Measurements from ENCODE around the gene RBMX2. TPM values are rescaled to one million over a fixed set of nuclear protein-coding genes. Genes with fewer than 3 reads are reported as not detected.
"Not testable (repeated sequence)": the region's sequence is repeated elsewhere in the genome, so short reads cannot be mapped to it uniquely, and the experiment has no call there.

RBMX2 gene
- total RNA-seq, 2 donors from 2014 or later = 28.3 to 33.1 TPM

DNA sequence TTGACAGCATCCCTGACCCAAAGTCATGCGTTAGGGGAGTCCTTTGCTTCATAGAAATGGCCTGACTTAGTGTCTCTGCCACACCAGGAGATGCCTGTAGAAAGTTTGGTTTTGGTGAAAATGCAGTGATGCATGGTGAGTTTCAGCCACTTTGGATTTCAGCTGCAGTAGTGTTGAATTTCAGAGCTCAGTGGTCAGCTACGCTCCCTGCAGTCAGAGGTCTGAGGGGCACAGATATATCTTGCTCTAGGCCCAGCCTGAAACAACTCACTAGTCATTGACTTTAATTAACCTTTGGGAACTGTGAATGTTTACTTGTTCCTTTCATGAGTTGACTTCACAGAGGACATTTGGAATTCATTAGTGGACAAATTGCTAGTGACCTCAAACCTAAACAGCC, 17.5 kb downstream of the RBMX2 start:
- Histone ChIP-seq H3K36me3 (ENCODE audit: control insufficient read depth, insufficient read depth, low read length) (no peaks in the 10 kb centered on the region), H3K4me3 (ENCODE audit: low read length) (no peak overlapping the region), H3K9ac (ENCODE audit: extremely low read depth, low read length, poor library complexity, severe bottlenecking) (no peak overlapping the region), H3K27me3 (ENCODE audit: control insufficient read depth, insufficient read depth, low read length, poor library complexity, severe bottlenecking) (no peaks in the 10 kb centered on the region), H3K9me3 (ENCODE audit: control insufficient read depth, low read length) (no peaks in the 10 kb centered on the region), H3K4me1 (ENCODE audit: control insufficient read depth, insufficient read depth, low read length) (no peaks in the 10 kb centered on the region), H3K27ac (ENCODE audit: low read depth, low read length) (no peak overlapping the region)
- no peak overlapping the region for H3K4me3 Mint-ChIP-seq
- peaks cover 8% of the 10 kb centered on the region for H3K4me1 Mint-ChIP-seq
- no peak overlapping the region for H3K27ac Mint-ChIP-seq
- H3K9me3 Mint-ChIP-seq = peaks cover 45% of the 10 kb centered on the region
- TF ChIP-seq, protein P1, sequence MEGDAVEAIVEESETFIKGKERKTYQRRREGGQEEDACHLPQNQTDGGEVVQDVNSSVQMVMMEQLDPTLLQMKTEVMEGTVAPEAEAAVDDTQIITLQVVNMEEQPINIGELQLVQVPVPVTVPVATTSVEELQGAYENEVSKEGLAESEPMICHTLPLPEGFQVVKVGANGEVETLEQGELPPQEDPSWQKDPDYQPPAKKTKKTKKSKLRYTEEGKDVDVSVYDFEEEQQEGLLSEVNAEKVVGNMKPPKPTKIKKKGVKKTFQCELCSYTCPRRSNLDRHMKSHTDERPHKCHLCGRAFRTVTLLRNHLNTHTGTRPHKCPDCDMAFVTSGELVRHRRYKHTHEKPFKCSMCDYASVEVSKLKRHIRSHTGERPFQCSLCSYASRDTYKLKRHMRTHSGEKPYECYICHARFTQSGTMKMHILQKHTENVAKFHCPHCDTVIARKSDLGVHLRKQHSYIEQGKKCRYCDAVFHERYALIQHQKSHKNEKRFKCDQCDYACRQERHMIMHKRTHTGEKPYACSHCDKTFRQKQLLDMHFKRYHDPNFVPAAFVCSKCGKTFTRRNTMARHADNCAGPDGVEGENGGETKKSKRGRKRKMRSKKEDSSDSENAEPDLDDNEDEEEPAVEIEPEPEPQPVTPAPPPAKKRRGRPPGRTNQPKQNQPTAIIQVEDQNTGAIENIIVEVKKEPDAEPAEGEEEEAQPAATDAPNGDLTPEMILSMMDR (conservative IDR thresholded peaks at IDR 0.05) = no peak
- no peak for DNase-seq
- H3K36me3 Mint-ChIP-seq (ENCODE audit: low read depth) = peaks cover 3% of the 10 kb centered on the region
- 85% methylated on average over 2 of the region's 2 CpGs; no CpG with 5 or more reads in 1 of the 2 experiments for WGBS, 2 experiments (ENCODE audit: insufficient coverage in 1 of 2, insufficient read length in 1 of 2)
- H3K27me3 Mint-ChIP-seq (ENCODE audit: insufficient read depth) = no peaks in the 10 kb centered on the region

- H3K27me3 Mint-ChIP-seq (ENCODE audit: insufficient read depth) = no peaks in the 10 kb centered on the region
- no peak overlapping the region for H3K27ac ChIP-seq (ENCODE audit: low read depth, low read length)
- no peak overlapping the region for H3K4me3 ChIP-seq (ENCODE audit: low read length)
- WGBS, 2 experiments (ENCODE audit: insufficient coverage in 1 of 2, insufficient read length in 1 of 2) = 90 to 95% methylated on average over 3 to 6 of the region's 6 CpGs
- no peaks in the 10 kb centered on the region for H3K9me3 ChIP-seq (ENCODE audit: control insufficient read depth, low read length)
- H3K36me3 ChIP-seq (ENCODE audit: control insufficient read depth, insufficient read depth, low read length) = no peaks in the 10 kb centered on the region
- H3K9me3 Mint-ChIP-seq = peaks cover 36% of the 10 kb centered on the region
- no peaks in the 10 kb centered on the region for H3K4me1 Mint-ChIP-seq
- no peaks in the 10 kb centered on the region for H3K4me1 ChIP-seq (ENCODE audit: control insufficient read depth, insufficient read depth, low read length)
- DNase-seq = no peak
- H3K36me3 Mint-ChIP-seq (ENCODE audit: low read depth) = no peaks in the 10 kb centered on the region
- no peak overlapping the region for H3K9ac ChIP-seq (ENCODE audit: extremely low read depth, low read length, poor library complexity, severe bottlenecking)
- H3K4me3 Mint-ChIP-seq = no peak overlapping the region
- no peaks in the 10 kb centered on the region for H3K27me3 ChIP-seq (ENCODE audit: control insufficient read depth, insufficient read depth, low read length, poor library complexity, severe bottlenecking)
- no peak overlapping the region for H3K27ac Mint-ChIP-seq
- TF ChIP-seq, protein P1 (conservative IDR thresholded peaks at IDR 0.05) = no peak
Measured at GRCh38 chrX:130426531-130426930, 24.7 kb downstream of the RBMX2 start.

GRCh38 chrX:130429236-130429635, 27.4 kb downstream of the RBMX2 start:
- WGBS, 2 experiments (ENCODE audit: insufficient coverage in 1 of 2, insufficient read length in 1 of 2) = 91 to 100% methylated on average over 1 to 5 of the region's 5 CpGs
- not testable (repeated sequence) for H3K9ac ChIP-seq (ENCODE audit: extremely low read depth, low read length, poor library complexity, severe bottlenecking); H3K27ac Mint-ChIP-seq; H3K4me1 Mint-ChIP-seq; H3K27me3 Mint-ChIP-seq (ENCODE audit: insufficient read depth); H3K4me3 ChIP-seq (ENCODE audit: low read length); DNase-seq; H3K36me3 Mint-ChIP-seq (ENCODE audit: low read depth); H3K27ac ChIP-seq (ENCODE audit: low read depth, low read length); H3K36me3 ChIP-seq (ENCODE audit: control insufficient read depth, insufficient read depth, low read length); H3K9me3 ChIP-seq (ENCODE audit: control insufficient read depth, low read length); H3K27me3 ChIP-seq (ENCODE audit: control insufficient read depth, insufficient read depth, low read length, poor library complexity, severe bottlenecking); H3K4me1 ChIP-seq (ENCODE audit: control insufficient read depth, insufficient read depth, low read length); H3K4me3 Mint-ChIP-seq
- H3K9me3 Mint-ChIP-seq = peaks cover 27% of the 10 kb centered on the region

- Mint-ChIP-seq H3K4me1 (no peaks in the 10 kb centered on the region), H3K27ac (no peak overlapping the region), H3K4me3 (no peak overlapping the region), H3K36me3 (ENCODE audit: low read depth) (peaks cover 2% of the 10 kb centered on the region), H3K9me3 (peaks cover 44% of the 10 kb centered on the region), H3K27me3 (ENCODE audit: insufficient read depth) (peaks cover 6% of the 10 kb centered on the region)
- H3K9me3 ChIP-seq (ENCODE audit: control insufficient read depth, low read length) = no peaks in the 10 kb centered on the region
- H3K27ac ChIP-seq (ENCODE audit: low read depth, low read length) = no peak overlapping the region
- no peaks in the 10 kb centered on the region for H3K4me1 ChIP-seq (ENCODE audit: control insufficient read depth, insufficient read depth, low read length)
- TF ChIP-seq, protein P1 (conservative IDR thresholded peaks at IDR 0.05) = no peak
- H3K4me3 ChIP-seq (ENCODE audit: low read length) = no peak overlapping the region
- H3K9ac ChIP-seq (ENCODE audit: extremely low read depth, low read length, poor library complexity, severe bottlenecking) = no peak overlapping the region
- no peaks in the 10 kb centered on the region for H3K36me3 ChIP-seq (ENCODE audit: control insufficient read depth, insufficient read depth, low read length)
- DNase-seq = no peak
- no peaks in the 10 kb centered on the region for H3K27me3 ChIP-seq (ENCODE audit: control insufficient read depth, insufficient read depth, low read length, poor library complexity, severe bottlenecking)
Measured at GRCh38 chrX:130435937-130436336, 34.1 kb downstream of the RBMX2 start.

DNA sequence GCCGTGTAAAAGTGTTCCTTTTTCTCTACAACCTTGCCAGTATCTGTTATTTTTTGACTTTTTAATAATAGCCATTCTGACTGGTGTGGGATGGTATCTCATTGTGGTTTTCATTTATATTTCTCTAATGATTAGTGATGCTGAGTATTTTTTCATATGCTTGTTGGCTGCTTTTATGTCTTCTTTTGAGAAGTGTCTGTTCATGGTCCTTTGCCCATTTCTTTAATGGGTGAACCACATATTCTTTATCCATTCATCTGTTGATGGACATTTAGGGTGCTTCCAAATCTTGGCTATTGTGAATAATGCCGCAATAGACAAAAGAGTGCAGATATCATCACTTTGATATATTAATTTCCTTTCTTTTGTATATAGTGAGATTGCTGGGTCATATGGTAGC, 36.2 kb downstream of the RBMX2 start:
- H3K9ac ChIP-seq (ENCODE audit: extremely low read depth, low read length, poor library complexity, severe bottlenecking); H3K36me3 Mint-ChIP-seq (ENCODE audit: low read depth); H3K4me3 ChIP-seq (ENCODE audit: low read length); H3K4me1 ChIP-seq (ENCODE audit: control insufficient read depth, insufficient read depth, low read length); H3K9me3 ChIP-seq (ENCODE audit: control insufficient read depth, low read length); H3K4me1 Mint-ChIP-seq; H3K27me3 ChIP-seq (ENCODE audit: control insufficient read depth, insufficient read depth, low read length, poor library complexity, severe bottlenecking); H3K27ac Mint-ChIP-seq; H3K27me3 Mint-ChIP-seq (ENCODE audit: insufficient read depth); H3K36me3 ChIP-seq (ENCODE audit: control insufficient read depth, insufficient read depth, low read length); H3K27ac ChIP-seq (ENCODE audit: low read depth, low read length); DNase-seq; H3K4me3 Mint-ChIP-seq: not testable (repeated sequence)
- WGBS, 2 experiments (ENCODE audit: insufficient coverage in 1 of 2, insufficient read length in 1 of 2) = no CpG with 5 or more reads among the region's 2 CpGs
- H3K9me3 Mint-ChIP-seq = peaks cover 42% of the 10 kb centered on the region

All from endodermal cell (in vitro differentiated cells).